ENCODE data around the gene MEMO1.
A peak's percentile ranks its signal among the peaks of the same experiment; 100 is the strongest.
"Not testable (repeated sequence)": the region's sequence is repeated elsewhere in the genome, so short reads cannot be mapped to it uniquely, and the experiment has no call there.

The MEMO1 gene

GRCh38 chr2:32010670-32011484 is at the start of gene MEMO1:
Gene MEMO1 (minus strand): TSS chr2:32011008. CDS start chr2:32010247, 761 bp downstream.
- DNase-seq: peak; percentile 96

GRCh38 chr2:32060266-32060665 is 49.5 kb upstream of the MEMO1 start:
- DNase-seq: no peak

GRCh38 chr2:32058130-32058529 is 47.3 kb upstream of the MEMO1 start:
- no peak for DNase-seq

- not testable (repeated sequence) for DNase-seq
These were observed 43.8 kb upstream of the MEMO1 start for GRCh38 chr2:32054583-32054982.

GRCh38 chr2:32051836-32052439 is 41.1 kb upstream of the MEMO1 start:
- no peak for DNase-seq

- DNase-seq: no peak
These were observed 32.8 kb upstream of the MEMO1 start for GRCh38 chr2:32043561-32043960.

- DNase-seq: peak; percentile 96
These were observed 28.8 kb upstream of the MEMO1 start, which contains the start of gene DPY30 for GRCh38 chr2:32039447-32040219. Gene DPY30 (minus strand): TSS chr2:32039805. CDS start chr2:32039456, 349 bp downstream.

GRCh38 chr2:32034198-32034887 is 23.5 kb upstream of the MEMO1 start:
- not testable (repeated sequence) for DNase-seq

- DNase-seq: not testable (repeated sequence)
These were observed 8.1 kb upstream of the MEMO1 start for GRCh38 chr2:32018789-32019482.

GRCh38 chr2:32012872-32013271 is 2.1 kb upstream of the MEMO1 start:
- no peak for DNase-seq

GRCh38 chr2:32011485-32011960 is 715 bp upstream of the MEMO1 start:
- peak; percentile 47 for DNase-seq

GRCh38 chr2:32010280-32010669 is 533 bp downstream of the MEMO1 start:
- DNase-seq: peak; percentile 89

- peak; percentile 79 for DNase-seq
These were observed 1.1 kb downstream of the MEMO1 start for GRCh38 chr2:32009516-32010256.

GRCh38 chr2:32008805-32009515 is 1.8 kb downstream of the MEMO1 start:
- DNase-seq: peak; percentile 70

GRCh38 chr2:32007121-32007391 is 3.8 kb downstream of the MEMO1 start:
- no peak for DNase-seq

- DNase-seq: no peak
These were observed 5.3 kb downstream of the MEMO1 start for GRCh38 chr2:32005371-32005976.

GRCh38 chr2:32003791-32004190 is 7.0 kb downstream of the MEMO1 start:
- DNase-seq: peak; percentile 42

- no peak for DNase-seq
These were observed 8.4 kb downstream of the MEMO1 start for GRCh38 chr2:32002406-32002805.

- no peak for DNase-seq
These were observed 11.4 kb downstream of the MEMO1 start for GRCh38 chr2:31999438-31999837.

- no peak for DNase-seq
These were observed 12.0 kb downstream of the MEMO1 start for GRCh38 chr2:31998731-31999383.
